Mucosa of descending colon (tissue), 3 donors: Measurements from ENCODE around the gene TTLL12. TPM values are rescaled to one million over a fixed set of nuclear protein-coding genes. Genes with fewer than 3 reads are reported as not detected.

Experiments used
- ATAC-seq: fragments of 200-7000 bp; cut with Tn5 transposase; one replicate; pipeline ENCODE4 v1.9.1; 2020; ENCODE audit warnings: mild to moderate bottlenecking, moderate library complexity
- DNase-seq, 3 donors: peaks; one replicate each; pipeline ENCODE4 v3.0.0-alpha.2; 2020
- H3K36me3 ChIP-seq: fragments of 200-600 bp; one replicate; pipeline ENCODE4 v1.8.0; 2021; ENCODE audit warnings: low read depth, mild to moderate bottlenecking
- H3K4me1 ChIP-seq: fragments of 200-600 bp; one replicate; pipeline ENCODE4 v1.8.0; 2021; ENCODE audit warnings: low read depth, mild to moderate bottlenecking
- H3K4me3 ChIP-seq: fragments of 200-600 bp; one replicate; pipeline ENCODE4 v1.8.0; 2021; ENCODE audit warnings: mild to moderate bottlenecking
- H3K9me3 ChIP-seq: fragments of 200-600 bp; one replicate; pipeline ENCODE4 v1.8.0; 2021; ENCODE audit warnings: mild to moderate bottlenecking
- intact Hi-C, 2 donors: fragments of 100-400 bp; cut with DNase I in 1 of 2; cut with micrococcal nuclease in 1 of 2; formaldehyde crosslinking; loops; one replicate each; pipeline versions ENCODE4 v1.11.0 to v1.11.1; 2022; cut with DNase I, micrococcal nuclease
- total RNA-seq, 3 donors: library from RNA; stranded (reverse); fragmentation: NEBNext Ultra II Directional in 2 of 3; extraction: Animal tissue kit (Norgen Biotek cat#: 25700) in 2 of 3; gene quantifications; one replicate each; pipeline versions ENCODE4 v1.2.1 to v1.2.4, GENCODE V29; 2021 to 2023
- TF ChIP-seq, protein P1 (sequence below): fragments of 200-600 bp; IDR thresholded peaks from one replicate; pipeline ENCODE4 v1.8.0; 2022; ENCODE audit warnings: antibody characterized with exemption, mild to moderate bottlenecking
- donor health status: DM: no; HTN: no; CAD: no; lungs with moderate emphysema.
- donor health status: DM: no; HTN: no; CAD: no.
- donor health status: DM: no; HTN: yes; CAD: no.

TTLL12 gene
- total RNA-seq, 3 donors from 2014 or later: 47.6 to 95.2 (median 90.1) TPM

DNA sequence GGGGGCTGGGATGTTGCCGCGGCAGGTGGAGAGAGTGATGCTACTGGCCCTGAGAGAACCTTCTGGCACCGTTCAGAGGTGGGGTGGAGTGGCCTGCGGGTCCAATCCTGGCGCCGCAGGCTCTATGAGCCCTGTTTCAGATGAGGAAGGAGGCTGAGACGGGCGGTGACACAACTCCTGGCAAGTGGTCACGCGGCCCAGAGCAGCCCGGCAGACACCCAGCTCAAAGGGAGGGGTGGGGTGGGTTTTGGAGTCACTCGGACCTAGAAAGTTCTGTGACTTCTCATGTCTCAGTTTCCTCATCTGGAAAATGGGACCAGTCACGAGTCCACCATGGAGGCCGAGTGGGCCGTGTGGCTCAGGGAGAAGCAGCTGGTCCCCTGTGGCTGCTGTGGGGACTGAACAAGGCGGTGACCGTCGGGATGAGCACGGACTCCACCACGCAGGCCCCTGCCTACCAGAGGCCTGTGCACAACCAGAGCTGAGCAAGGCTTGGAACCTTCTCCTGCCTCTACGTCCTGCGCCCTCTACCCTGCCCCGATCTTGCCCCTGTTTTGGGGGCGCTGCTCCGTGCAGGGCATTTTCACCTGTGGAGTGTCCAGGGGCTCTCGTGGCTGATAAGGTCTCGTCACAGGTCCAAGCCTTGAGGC is 31.9 kb downstream of the TTLL12 start:
- H3K4me3 ChIP-seq: no peak overlapping the region
- H3K4me1 ChIP-seq: peaks cover 53% of the 10 kb centered on the region
- TF ChIP-seq, protein P1, sequence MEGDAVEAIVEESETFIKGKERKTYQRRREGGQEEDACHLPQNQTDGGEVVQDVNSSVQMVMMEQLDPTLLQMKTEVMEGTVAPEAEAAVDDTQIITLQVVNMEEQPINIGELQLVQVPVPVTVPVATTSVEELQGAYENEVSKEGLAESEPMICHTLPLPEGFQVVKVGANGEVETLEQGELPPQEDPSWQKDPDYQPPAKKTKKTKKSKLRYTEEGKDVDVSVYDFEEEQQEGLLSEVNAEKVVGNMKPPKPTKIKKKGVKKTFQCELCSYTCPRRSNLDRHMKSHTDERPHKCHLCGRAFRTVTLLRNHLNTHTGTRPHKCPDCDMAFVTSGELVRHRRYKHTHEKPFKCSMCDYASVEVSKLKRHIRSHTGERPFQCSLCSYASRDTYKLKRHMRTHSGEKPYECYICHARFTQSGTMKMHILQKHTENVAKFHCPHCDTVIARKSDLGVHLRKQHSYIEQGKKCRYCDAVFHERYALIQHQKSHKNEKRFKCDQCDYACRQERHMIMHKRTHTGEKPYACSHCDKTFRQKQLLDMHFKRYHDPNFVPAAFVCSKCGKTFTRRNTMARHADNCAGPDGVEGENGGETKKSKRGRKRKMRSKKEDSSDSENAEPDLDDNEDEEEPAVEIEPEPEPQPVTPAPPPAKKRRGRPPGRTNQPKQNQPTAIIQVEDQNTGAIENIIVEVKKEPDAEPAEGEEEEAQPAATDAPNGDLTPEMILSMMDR: no peak
- DNase-seq (peak in 2 of 3 donors; percentile 46 to 73), ATAC-seq (no peak)
- intact Hi-C loops: no loop called here
- no peaks in the 10 kb centered on the region for H3K9me3 ChIP-seq
- no peaks in the 10 kb centered on the region for H3K36me3 ChIP-seq

DNA sequence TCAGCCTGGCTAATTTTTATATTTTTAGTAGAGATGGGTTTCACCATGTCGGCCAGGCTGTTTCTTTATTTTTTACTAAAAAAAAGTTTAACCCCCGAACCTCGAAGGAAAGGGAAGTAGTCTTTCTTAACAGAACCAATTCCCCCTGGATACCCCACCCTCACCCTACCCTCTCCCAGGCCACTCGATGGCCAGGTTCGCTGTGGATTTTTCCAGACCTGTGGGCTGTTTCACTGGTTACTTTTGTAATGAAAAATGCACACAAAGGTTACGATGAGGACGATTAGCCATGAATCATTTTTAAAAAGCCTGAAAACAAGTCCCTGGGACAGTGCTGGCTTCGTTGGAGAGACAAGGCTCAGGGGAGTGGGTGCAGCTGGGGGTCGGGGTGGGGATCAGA is 33.0 kb downstream of the TTLL12 start:
- no peak for ATAC-seq

DNA sequence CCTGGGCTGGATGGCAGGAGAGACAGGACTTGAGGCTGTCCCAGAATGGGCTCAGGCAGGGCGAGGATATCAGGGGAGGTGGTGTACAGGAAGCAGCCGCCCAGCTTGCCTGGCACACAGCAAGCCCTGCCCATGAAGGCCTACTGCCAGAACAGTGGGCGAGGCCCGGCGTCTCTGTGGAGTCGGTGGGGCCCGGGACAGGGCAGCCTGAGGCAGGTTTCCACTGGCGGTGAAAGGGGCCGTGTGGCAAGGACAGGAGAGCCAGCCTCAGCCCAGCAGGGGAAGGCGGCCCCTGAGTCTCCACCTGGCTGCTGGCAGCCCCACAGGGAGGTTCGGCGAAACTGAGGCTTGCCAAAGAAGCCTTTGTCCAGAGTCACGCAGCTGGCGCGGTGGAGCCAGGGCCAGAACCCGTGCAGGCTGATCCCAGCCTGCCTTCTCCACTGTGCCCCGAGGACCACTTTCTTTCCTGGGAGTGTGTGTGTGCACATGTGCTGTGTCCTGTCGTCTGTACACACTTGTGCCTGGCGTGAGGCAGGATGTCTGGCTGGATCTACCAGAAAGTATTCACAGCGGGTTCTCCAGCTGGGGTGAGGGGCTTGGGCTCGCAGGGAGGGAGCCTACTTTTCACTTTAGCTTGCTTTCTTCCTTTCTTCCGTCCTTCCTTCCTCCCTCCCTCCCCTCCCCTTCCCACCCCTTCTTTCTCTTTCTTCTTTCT is 34.4 kb downstream of the TTLL12 start:
- peak; percentile 88 for ATAC-seq
- TF ChIP-seq, protein P1: no peak
- H3K9me3 ChIP-seq: no peaks in the 10 kb centered on the region
- no peaks in the 10 kb centered on the region for H3K36me3 ChIP-seq
- intact Hi-C loops: no loop called here
- peaks cover 33% of the 10 kb centered on the region for H3K4me1 ChIP-seq
- H3K4me3 ChIP-seq: peak overlapping the region; percentile 60
- DNase-seq: peak; percentile 91 to 92 (median 91)

More for the DNA sequence above, 33.0 kb downstream of the TTLL12 start:
- intact Hi-C loops: no loop called here
- Histone ChIP-seq H3K4me3 (no peak overlapping the region), H3K4me1 (peaks cover 44% of the 10 kb centered on the region), H3K9me3 (no peaks in the 10 kb centered on the region), H3K36me3 (no peaks in the 10 kb centered on the region)
- DNase-seq: no peak
- TF ChIP-seq, protein P1: no peak

DNA sequence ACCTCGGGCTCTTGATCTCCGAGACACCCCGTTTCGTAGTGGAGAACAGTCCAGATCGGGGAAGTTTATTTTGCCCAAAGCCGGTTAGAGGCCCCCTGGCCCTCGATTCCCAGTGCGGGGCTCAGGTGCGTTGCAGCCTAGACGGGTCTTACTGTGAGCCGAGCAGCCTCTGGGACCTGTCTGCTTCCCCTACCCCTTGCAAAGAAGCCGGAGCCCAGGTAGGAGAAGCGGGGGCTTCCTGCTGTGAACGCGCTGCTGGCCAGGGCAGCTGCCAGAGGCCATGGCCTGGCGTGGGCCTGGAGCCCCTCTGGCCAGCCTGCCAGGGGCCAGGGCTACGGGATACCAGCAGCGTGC is 35.0 kb downstream of the TTLL12 start:
- no peak for ATAC-seq
- TF ChIP-seq, protein P1: no peak
- H3K9me3 ChIP-seq: no peaks in the 10 kb centered on the region
- peaks cover 30% of the 10 kb centered on the region for H3K4me1 ChIP-seq
- H3K36me3 ChIP-seq: no peaks in the 10 kb centered on the region
- intact Hi-C loops: no loop called here
- DNase-seq: no peak
- peak overlapping the region; percentile 60 for H3K4me3 ChIP-seq

DNA sequence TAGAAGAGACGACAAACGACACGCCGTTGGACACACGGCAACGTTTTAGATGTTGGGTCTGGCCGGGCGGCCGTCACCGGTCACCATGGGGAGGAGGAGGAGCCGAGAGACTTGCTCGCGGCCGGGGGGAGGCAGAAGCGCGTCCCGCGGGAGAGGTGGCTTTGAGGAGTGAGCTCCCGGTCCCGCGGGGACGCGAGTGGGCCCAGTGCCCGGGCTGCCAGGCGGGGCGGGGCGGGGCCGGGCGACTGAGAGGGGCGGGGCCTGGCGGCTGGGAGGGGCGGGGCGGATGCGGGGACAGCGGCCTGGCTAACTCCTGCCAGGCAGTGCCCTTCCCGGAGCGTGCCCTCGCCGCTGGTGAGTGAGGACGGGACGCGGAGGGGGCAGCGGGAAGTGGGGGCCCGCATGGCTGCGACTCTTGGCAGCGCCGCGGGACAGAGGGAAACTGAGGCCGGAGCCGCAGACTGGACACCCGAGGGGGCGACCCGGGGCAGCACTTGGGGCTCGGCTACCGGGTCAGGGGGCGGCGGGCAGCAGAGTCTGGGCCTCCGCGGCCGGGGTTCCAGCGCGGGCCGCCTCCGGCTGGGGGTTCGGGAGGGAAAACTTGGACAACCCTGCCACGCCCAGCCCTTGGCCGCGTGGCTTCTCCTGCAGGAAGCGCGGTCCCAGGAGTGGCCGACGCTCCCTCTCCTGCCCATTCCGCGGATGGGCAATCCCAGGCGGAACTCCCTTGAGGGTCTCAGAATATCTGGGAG is 35.5 kb downstream of the TTLL12 start, which contains the start of gene TSPO:
TSPO (plus strand) TSS at position 309 of the 752 bp plus-strand sequence. CDS start 7,680 bp downstream, outside the sequence.
- peaks cover 27% of the 10 kb centered on the region for H3K4me1 ChIP-seq
- DNase-seq: peak; percentile 84 to 90 (median 87)
- H3K4me3 ChIP-seq: peak within 1 kb of the TSS; percentile 60
- peak; percentile 84 for ATAC-seq
- H3K9me3 ChIP-seq: no peaks in the 10 kb centered on the region
- TF ChIP-seq, protein P1: no peak
- intact Hi-C loops: no loop called here
- H3K36me3 ChIP-seq: no peaks in the 10 kb centered on the region
